ENCODE results near the gene SHROOM4. TPM values are rescaled to one million over a fixed set of nuclear protein-coding genes. Genes with fewer than 3 reads are reported as not detected.

Gene SHROOM4, protein sequence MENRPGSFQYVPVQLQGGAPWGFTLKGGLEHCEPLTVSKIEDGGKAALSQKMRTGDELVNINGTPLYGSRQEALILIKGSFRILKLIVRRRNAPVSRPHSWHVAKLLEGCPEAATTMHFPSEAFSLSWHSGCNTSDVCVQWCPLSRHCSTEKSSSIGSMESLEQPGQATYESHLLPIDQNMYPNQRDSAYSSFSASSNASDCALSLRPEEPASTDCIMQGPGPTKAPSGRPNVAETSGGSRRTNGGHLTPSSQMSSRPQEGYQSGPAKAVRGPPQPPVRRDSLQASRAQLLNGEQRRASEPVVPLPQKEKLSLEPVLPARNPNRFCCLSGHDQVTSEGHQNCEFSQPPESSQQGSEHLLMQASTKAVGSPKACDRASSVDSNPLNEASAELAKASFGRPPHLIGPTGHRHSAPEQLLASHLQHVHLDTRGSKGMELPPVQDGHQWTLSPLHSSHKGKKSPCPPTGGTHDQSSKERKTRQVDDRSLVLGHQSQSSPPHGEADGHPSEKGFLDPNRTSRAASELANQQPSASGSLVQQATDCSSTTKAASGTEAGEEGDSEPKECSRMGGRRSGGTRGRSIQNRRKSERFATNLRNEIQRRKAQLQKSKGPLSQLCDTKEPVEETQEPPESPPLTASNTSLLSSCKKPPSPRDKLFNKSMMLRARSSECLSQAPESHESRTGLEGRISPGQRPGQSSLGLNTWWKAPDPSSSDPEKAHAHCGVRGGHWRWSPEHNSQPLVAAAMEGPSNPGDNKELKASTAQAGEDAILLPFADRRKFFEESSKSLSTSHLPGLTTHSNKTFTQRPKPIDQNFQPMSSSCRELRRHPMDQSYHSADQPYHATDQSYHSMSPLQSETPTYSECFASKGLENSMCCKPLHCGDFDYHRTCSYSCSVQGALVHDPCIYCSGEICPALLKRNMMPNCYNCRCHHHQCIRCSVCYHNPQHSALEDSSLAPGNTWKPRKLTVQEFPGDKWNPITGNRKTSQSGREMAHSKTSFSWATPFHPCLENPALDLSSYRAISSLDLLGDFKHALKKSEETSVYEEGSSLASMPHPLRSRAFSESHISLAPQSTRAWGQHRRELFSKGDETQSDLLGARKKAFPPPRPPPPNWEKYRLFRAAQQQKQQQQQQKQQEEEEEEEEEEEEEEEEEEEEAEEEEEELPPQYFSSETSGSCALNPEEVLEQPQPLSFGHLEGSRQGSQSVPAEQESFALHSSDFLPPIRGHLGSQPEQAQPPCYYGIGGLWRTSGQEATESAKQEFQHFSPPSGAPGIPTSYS (N-terminal part only)
- 0.70 and 2.6 TPM in 2 replicates for total RNA-seq (ENCODE audit: low replicate concordance)

GRCh38 chrX:50813843-50814661 lies at the start of gene SHROOM4:
TSS of gene SHROOM4 (minus strand) at chrX:50814194. CDS start at chrX:50814018, 176 bp downstream.

Other genes with a start within 250 kb of the SHROOM4 start
- gene BMP15, start 96.5 kb upstream of the SHROOM4 start, total RNA-seq (ENCODE audit: low replicate concordance) = not detected in 2 replicates

Data from smooth muscle cell of the coronary artery (primary cell).